ENCODE data around the gene CLEC9A. TPM values are rescaled to one million over a fixed set of nuclear protein-coding genes. Genes with fewer than 3 reads are reported as not detected.

The CLEC9A gene
- total and polyA plus RNA-seq, 2 donors (not counting 3 experiments of a cell fraction or from before 2014, with no cell fraction given): not detected

DNA sequence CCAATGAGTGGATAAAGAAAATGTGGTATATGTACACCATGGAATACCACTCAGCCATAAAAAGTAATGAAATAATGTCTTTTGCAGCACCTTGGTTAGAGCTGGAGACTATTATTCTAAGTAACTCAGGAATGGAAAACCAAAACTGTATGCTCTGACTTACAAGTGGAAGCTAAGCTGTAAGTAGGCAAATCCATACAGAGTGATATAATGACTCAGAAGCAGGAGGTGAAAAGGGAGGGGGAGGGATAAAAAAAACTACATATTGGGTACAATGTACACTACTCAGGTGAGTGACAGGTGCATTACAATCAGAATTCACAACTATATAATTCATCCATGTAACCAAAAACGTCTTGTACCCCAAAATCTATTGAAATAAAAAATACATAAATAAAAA, 83.4 kb downstream of the CLEC9A start:
- no peak for TF ChIP-seq FOS (IDR thresholded peaks at IDR 0.05; ENCODE audit: borderline replicate concordance, insufficient read depth, low read length)
- TF ChIP-seq POLR2AphosphoS5 (IDR thresholded peaks at IDR 0.05; ENCODE audit: insufficient read depth, low read depth, low read length): no peak
- TF ChIP-seq, protein P1, sequence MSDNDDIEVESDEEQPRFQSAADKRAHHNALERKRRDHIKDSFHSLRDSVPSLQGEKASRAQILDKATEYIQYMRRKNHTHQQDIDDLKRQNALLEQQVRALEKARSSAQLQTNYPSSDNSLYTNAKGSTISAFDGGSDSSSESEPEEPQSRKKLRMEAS (IDR thresholded peaks at IDR 0.05; ENCODE audit: insufficient read depth, insufficient read length): no peak
- TF ChIP-seq, protein P2, sequence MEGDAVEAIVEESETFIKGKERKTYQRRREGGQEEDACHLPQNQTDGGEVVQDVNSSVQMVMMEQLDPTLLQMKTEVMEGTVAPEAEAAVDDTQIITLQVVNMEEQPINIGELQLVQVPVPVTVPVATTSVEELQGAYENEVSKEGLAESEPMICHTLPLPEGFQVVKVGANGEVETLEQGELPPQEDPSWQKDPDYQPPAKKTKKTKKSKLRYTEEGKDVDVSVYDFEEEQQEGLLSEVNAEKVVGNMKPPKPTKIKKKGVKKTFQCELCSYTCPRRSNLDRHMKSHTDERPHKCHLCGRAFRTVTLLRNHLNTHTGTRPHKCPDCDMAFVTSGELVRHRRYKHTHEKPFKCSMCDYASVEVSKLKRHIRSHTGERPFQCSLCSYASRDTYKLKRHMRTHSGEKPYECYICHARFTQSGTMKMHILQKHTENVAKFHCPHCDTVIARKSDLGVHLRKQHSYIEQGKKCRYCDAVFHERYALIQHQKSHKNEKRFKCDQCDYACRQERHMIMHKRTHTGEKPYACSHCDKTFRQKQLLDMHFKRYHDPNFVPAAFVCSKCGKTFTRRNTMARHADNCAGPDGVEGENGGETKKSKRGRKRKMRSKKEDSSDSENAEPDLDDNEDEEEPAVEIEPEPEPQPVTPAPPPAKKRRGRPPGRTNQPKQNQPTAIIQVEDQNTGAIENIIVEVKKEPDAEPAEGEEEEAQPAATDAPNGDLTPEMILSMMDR (IDR thresholded peaks at IDR 0.05; ENCODE audit: extremely low read depth in 1 of 2, insufficient read depth in 1 of 2, low read depth in 1 of 2, low read length in 2 of 2): no peak
- no peak for TF ChIP-seq GATA2 (IDR thresholded peaks at IDR 0.05; ENCODE audit: insufficient read depth, insufficient read length, low read depth, low read length)
- no peak for TF ChIP-seq JUN (IDR thresholded peaks at IDR 0.05; ENCODE audit: borderline replicate concordance, insufficient read depth, insufficient read length, low read depth)
- TF ChIP-seq EZH2 (IDR thresholded peaks at IDR 0.05; ENCODE audit: borderline replicate concordance, low read depth, low read length, severe bottlenecking): no peak
- no peak for TF ChIP-seq POLR2A (IDR thresholded peaks at IDR 0.05; ENCODE audit: low read depth, low read length)
- TF ChIP-seq MYC (IDR thresholded peaks at IDR 0.05; ENCODE audit: low read depth, low read length): no peak
- Histone ChIP-seq H4K20me1 (replicated peaks; ENCODE audit: control insufficient read depth, extremely low read depth, insufficient read depth, low read length) (no peaks in the 10 kb centered on the region), H3K4me2 (ENCODE audit: insufficient read depth, low read length) (no peak overlapping the region), H3K4me3 (replicated peaks in 1 of 3; ENCODE audit: insufficient read depth in 1 of 3, low read depth in 1 of 3, low read length in 3 of 3) (no peak overlapping the region), H3K27me3 (ENCODE audit: control insufficient read depth in 2 of 2, insufficient read depth in 2 of 2, low read length in 2 of 2) (no peaks in the 10 kb centered on the region), H3K9me3 (replicated peaks; ENCODE audit: control insufficient read depth, insufficient read depth, low read length) (no peaks in the 10 kb centered on the region), H2AFZ (ENCODE audit: low read depth, low read length) (no peak overlapping the region), H3K79me2 (ENCODE audit: control insufficient read depth, insufficient read depth, low read length) (no peaks in the 10 kb centered on the region), H3K36me3 (ENCODE audit: control insufficient read depth in 2 of 2, extremely low read depth in 1 of 2, insufficient read depth in 2 of 2, low read length in 2 of 2) (no peaks in the 10 kb centered on the region), H3K9me1 (replicated peaks; ENCODE audit: control insufficient read depth, extremely low read depth, insufficient read depth, low read length) (no peaks in the 10 kb centered on the region), H3K9ac (replicated peaks; ENCODE audit: extremely low read depth, insufficient read depth, low read length) (no peak overlapping the region), H3K4me1 (ENCODE audit: control insufficient read depth, extremely low read depth, insufficient read depth, low read length) (no peaks in the 10 kb centered on the region), H3K27ac (ENCODE audit: insufficient read depth, low read depth, low read length) (no peak overlapping the region)
- no peak for DNase-seq (ENCODE audit: low read depth, low spot score)
- no peak for FAIRE-seq
- dilution Hi-C loops (cut with MboI; ENCODE audit: extremely low pct_ligation_motif_present, low sequenced_read_pairs): no loop called here
- BruUV-seq (replicated peaks): no TSS peak
- ChIA-PET CTCF (interaction anchor here (0.6 to 2.1 kb wide), 5 partner anchors 9 to 363 kb away, joined by 3 to 9 read pairs (median 4); partner anchors contain the start of genes CLEC12B and CLEC1A), POLR2A (no interaction called here)
- intact Hi-C loops (cut with micrococcal nuclease): no loop called here

Measured in endothelial cell of umbilical vein (primary cell).